NCI-H526 (cell line): ENCODE data around the gene PC.

Experiments
- DNase-seq, 2 experiments: peaks; one replicate each; lab custom pipeline; 2025; lab: John Stamatoyannopoulos, UW

PC gene

DNA sequence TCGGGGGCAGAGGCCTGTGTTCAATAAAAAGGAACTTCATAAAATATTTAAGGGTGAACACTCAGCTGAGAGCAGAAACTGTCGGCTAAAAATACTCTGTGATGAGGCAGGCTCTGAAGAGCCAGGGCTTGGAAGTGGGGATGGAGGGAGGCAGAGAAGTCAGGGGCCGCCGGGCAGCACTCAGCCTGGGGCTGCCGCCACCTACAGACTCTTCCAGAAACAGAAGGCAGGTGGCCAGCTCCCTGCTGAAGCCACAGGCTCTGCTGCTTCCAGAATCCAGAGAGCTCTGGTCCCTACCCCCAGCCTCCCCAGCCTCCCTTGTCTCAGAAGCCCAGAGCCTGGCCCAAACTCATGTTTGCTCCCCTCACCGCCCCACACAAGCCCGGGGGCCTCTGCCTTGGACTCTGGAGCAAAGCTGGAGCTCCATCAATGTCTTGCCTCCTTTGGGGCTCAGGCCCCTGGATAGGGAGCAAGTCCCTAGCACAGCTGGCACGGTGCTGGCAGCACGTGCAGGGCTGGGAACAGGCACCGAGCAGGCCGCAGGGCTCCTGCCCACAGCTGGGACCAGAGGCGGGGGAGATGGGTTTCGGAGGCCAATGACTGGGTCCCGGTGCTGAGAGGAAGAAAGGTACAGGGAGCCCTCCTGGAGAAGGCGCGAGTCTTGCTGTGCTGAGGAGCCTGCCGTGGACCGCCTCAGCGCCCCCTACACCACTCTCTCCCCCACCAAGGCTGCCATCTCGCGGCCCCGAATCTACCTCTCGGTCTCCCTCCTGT lies 93.1 kb downstream of the PC start:
- DNase-seq: peak in 1 of 2 experiments; percentile 56

DNA sequence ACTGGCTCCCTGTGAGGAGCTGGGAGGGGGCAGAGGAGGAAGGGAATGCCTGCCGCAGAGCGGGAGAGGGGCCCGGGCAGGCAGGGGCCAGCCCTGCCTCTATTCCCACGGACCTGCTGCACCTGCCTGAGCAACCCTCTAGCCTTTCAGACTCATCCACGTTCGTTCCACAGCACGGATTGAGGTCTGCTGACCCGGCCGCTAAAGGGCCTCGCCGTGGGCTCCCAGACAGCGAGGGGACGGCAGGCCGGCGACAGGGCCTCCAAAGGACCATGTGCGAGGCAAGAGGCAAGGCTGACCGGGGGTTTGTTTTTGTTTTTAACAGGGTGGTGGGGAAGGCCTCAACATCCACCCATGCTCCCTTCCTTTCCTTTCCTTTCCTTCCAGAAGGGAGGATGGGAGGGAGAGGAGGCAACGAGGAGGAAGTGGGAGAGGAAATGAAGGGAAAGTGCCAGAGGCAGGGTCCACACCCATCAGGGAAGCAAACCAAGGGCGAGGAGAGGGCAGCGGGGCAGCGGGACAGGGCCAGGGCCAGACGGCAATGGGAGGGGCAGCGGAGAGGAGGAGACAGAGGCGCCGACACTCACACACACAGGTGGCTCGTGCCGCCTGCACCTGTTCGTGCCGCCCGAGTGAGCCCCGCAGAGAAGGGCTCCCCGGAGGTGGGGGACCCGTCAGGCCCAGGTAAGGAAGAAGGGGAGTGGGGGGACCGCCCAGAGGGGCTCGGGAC lies 93.8 kb downstream of the PC start:
- peak; percentile 29 to 82 for DNase-seq

DNA sequence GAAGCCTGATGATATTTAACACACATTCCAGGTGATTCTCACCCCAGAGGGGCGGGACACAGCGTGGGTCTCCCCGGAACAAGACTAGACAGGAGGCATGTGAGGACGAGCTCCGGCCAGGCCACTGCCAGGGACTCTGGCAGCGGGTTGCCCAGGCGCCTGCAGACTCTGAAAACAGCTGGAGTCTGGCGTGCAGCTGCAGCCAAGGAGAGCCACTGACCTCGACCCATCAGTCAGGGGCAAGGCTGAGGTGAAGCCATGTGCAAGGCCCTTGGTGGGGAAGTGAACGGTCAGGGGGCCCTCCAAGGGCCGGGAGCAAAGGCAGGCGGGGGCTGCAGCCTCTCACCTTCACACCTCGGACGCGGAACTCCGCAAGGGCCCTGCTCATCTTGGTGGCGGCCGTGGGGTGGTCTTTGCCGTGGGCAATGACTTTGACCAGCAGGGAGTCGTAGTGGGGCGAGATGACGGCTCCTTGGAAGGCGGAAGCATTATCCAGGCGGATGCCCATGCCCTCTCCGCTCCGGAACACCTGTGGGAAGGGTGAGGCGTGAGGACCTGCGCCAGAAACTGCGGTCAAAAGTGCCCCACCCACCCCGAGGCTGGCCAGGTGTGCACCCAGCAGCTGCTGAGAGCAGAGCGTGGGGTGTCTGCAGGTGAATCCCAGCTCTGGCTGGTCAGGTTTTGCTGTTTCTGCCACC lies 94.6 kb downstream of the PC start:
- no peak for DNase-seq

DNA sequence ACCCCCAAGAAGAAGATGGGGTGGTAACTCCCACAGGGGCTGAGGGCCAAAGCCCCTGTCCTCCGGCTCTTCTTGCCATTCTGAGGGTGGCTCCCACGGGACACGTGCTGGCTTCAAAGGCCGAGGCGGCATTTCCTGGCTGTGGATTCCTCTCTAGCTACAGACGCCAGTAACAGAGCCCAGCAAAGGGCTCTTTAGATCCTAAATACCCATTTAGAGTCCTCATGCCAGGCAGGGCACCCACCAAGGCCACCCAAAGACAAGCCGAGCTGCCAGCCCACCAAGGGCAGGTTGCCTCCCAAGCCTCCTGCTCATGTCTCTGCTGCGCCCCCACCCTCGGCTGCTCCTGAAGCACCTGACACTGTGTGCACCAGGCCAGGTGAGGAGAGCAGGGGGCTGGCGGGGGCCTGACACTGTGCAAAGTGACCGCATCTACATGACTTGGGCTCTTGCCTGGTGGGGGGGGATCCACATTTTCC lies 95.6 kb downstream of the PC start:
- no peak for DNase-seq

DNA sequence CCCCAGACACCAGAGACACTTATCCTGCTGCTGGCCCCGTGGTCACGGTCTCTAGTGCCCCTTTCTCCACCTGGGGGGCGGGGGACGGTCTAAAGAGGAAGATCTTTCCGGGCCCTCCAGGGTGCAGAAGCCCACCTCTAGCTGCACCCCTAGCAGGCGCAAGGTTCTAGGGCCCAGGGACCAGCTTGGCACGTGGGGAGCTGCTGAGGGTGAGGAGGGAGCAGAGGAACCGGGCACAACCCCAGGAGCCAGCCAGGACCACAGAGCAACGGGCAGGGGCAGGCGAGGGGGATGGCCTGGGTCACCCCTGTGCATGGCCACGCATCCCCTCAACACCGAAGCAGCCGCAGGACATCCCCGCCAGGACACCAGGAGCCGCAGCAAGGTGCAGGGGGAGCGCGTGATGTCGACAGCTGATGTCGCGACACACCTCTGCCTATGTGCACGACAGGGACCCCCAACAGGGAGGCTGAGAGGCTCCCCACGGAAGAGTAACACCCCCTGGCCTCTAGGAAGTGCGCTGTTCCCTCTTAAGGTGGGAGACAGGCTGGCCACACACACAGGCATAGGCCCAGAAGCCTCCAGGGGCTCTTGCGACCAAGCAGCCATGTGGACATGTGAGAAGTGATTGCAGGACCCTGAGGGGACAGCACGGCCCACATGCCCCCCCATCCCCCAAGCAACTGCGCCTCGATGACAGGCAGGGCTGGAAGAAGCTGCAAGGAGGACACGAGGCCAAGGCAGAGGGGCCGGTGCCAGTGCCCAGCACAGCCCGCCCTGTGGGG lies 96.2 kb downstream of the PC start:
- DNase-seq: no peak

DNA sequence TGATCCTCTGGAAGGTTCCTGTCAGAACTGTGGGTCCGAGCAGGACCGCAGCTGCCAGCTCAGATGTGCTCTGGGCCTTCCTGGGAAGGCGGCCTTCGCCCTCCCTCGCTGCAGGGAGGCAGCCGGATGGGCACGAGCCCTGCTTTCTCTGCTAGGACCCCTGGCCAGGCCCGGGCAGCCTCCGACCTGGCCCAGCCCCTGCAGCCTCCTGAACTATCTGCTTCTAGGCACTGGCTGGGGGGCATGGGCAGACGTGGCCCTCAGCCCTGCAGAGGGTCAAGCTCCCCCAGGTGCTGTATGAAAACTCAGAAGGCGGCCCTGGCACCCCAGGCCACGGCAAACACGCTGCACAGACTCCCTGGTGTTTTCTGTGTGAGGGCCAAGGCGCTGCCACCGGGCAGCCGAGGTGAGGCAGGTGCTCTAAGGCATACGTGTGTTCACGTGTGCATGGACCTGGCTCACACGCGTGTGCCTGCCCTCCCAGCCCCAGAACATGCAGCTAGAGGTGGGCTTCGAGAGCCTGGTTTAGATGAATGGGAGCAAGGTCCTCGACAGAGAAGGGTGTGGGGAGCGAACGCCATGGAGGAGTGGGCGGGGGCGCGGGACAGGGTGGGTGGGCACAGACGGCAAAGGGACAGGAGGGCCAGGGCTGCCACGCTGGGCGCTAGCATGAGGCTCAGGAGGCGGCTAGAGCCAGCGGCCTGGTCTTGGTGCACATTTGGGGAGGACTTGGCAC lies 97.0 kb downstream of the PC start:
- no peak for DNase-seq

DNA sequence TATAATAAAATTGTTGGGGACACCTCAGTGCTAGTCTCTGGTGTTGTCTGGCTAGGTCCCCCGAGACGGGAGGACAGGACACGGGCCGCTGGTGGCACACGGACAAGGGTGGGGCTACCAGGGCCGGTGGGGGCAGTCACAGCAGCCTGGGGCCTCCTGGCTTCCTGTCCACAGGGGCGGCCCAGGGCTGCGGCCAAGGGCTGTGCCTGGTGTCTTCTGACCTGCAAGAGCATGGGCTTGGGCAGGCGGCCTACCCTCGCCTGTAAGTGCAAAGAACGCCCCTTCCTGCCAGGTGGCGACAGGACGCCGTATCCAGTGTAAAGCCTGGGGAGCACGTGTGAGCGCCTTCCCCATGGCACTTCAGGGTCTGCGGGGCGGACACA lies 97.7 kb downstream of the PC start:
- peak in 1 of 2 experiments; percentile 33 for DNase-seq

DNA sequence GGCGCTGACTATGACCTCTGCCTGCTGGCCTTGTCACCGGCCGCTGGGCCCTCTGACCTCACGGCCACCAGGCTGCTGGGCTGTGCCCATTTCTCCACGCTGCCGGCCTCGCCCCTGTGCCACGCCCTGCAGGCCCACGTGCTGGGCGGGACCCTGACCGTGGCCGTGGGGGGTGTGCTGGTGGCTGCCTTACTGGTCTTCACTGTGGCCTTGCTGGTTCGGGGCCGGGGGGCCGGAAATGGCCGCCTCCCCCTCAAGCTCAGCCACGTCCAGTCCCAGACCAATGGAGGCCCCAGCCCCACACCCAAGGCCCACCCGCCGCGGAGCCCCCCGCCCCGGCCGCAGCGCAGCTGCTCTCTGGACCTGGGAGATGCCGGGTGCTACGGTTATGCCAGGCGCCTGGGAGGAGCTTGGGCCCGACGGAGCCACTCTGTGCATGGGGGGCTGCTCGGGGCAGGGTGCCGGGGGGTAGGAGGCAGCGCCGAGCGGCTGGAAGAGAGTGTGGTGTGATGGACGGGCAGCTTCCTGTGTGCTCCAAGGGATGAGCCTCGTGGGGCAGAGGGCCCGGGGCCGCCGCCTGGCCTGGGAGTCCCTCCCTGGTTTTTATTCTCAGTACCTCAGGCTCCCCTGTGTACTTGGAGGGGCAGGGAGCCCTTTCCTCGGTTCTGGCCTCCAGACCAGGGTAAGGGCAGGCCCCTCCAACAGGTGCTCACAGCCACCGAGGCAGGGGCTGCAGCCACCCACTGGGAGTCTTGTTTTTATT lies 98.3 kb downstream of the PC start:
- DNase-seq: peak in 1 of 2 experiments; percentile 57

DNA sequence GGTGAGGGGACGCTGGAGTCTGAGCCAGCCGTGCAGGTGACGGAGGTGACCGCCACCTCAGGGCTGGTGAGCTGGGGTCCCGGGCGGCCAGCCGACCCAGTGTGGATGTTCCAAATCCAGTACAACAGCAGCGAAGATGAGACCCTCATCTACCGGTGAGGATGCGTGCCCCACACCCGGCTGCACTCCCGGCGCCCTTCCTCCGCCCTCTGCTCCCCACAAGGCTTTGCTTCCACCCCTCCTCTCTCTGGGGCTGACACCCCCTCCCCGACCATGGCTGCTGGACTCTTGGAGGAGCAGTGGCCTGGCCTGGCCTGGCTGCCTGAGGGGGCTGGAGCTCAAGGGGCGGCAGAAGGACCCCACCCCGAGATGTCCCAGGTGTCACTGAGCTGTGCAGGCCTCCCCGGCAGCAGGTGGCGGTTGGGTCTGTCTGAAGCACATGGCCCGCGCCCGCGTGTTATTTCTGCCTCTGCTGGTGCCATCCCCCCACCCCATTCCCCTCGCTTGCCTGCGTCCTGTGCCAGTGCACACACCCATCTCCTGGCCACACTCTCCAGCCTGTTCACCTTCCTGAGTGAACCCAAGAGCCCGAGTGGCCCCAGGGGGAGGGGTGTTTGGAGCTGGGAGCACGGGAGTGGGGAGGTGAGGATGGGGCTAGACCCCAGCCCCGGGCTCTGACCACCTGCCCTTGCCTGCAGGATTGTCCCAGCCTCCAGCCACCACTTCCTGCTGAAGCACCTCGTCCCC lies 99.1 kb downstream of the PC start:
- DNase-seq: peak; percentile 62 to 90

DNA sequence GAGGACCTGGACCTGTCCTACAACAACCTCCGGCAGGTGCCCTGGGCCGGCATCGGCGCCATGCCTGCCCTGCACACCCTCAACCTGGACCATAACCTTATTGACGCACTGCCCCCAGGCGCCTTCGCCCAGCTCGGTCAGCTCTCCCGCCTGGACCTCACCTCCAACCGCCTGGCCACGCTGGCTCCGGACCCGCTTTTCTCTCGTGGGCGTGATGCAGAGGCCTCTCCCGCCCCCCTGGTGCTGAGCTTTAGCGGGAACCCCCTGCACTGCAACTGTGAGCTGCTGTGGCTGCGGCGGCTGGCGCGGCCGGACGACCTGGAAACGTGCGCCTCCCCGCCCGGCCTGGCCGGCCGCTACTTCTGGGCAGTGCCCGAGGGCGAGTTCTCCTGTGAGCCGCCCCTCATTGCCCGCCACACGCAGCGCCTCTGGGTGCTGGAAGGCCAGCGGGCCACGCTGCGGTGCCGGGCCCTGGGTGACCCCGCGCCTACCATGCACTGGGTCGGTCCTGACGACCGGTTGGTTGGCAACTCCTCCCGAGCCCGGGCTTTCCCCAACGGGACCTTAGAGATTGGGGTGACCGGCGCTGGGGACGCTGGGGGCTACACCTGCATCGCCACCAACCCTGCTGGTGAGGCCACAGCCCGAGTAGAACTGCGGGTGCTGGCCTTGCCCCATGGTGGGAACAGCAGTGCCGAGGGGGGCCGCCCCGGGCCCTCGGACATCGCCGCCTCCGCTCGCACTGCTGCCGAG lies 99.8 kb downstream of the PC start:
- peak in 1 of 2 experiments; percentile 66 for DNase-seq

DNA sequence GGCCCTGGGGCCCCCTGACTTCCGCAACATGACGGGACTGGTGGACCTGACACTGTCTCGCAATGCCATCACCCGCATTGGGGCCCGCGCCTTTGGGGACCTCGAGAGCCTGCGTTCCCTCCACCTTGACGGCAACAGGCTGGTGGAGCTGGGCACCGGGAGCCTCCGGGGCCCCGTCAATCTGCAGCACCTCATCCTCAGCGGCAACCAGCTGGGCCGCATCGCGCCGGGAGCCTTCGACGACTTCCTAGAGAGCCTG lies 100.3 kb downstream of the PC start:
- peak; percentile 56 to 85 for DNase-seq

DNA sequence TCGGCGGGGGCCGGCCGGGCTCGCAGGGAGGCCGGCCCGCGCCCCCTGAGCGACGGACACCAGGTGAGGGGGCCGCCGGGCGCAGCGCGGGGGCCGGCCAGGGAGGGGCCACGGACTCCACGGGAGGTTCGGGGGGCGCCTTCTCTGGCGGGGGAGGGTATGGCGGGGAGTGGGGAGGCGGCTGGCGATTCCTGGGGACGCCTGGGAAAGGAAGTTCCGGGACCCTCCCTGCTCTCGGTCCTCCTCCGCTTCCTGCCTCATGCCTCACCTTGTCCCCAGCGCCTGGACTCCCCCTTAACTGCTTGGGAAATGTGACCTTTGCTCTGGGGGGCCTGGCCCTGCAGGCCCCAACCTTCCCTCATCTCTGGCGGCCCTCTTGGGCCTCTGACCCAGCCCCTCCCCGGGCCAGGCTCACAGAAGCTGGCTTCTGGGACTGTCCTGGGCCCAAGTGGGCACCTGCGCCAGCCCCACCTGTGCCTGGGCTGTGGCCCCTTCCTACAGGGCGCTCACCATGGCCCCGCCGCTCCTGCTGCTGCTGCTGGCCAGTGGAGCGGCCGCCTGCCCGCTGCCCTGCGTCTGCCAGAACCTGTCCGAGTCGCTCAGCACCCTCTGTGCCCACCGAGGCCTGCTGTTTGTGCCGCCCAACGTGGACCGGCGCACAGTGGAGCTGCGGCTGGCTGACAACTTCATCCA lies 100.8 kb downstream of the PC start:
- peak in 1 of 2 experiments; percentile 78 for DNase-seq

DNA sequence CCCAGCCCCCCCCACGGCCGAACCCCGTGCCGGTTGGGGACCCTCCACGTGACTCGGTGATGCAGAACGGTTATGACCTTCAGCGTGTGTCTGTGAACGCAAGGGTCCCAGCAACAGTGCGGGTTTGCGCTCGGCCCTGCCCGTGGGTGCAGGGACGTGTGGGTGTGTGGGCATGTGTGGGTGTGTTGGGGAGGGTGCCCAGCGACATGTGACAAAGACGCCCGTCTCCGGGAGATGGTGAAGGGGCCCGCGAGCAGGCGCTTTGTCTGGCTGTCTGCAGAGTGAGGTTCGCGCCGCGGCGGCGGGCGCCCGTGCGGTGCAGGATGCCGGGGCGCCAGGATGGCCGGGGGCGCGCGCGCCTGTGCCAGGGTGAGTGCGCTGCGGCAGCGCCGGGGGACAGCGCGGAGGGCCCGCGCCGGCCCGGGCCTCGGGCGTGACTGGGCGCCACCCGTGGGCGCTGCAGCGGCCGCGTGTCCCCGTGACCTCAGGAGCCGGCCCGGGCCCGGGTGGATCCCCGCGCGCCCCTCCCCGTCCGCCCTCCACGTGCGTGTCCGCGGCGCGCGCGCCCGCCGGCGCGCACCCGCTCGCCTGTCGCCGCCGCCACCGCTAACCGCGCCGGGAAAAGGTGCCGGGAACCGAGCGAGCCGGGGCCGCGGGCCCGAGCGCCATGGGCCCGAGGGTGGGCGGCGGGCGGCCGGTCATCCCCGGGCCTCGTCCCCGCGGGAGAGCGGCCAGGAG lies 101.5 kb downstream of the PC start, which contains the start of gene LRFN4:
Gene LRFN4, plus strand, starts transcription at position 569 of the 738 bp plus-strand sequence. CDS start 681 bp downstream, outside the sequence.
- DNase-seq: peak; percentile 83 to 92

DNA sequence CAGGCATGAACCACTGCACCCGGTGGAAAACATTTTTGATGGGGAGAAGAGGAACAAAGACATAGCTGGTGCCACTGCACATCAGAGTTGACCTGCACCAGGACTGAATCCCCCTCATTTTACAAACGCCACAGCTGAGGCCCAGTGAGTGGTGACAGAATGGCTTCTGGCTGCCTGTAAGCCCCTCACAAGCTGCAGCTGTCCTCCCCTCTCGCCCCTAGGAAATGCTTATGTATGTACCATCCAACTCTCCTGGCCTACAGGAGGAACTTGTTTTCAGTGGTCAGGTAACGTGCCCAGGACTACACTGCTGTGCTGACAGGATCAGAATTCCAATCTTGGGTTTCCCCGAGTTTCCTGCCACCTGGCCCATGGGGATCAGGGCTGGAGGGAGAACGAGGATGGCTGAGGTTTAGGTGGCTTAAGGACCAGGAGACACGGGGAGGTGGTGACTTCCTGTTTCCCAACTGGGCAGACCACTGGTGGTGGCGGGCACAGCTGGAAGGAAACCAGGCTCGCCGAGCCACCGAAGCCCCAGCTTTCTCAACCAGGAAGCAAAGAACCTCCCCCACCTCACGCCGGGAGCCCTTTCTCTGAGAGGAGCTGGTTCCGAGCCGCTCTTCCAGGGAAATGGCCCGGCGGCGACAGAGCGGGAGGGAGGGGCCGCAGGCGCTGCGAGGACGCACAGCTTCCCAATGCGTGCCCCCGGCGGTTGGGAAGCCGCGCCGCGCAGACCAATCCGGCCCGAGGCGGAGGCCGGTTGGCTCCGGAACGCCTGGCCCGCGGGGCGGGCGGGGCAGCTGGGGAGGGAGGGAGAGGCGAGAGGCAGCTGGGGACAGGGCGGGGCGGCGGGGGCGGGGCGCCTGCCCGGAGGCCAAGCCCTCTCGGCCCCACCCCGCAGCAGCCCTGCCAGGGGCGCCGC lies 102.3 kb downstream of the PC start:
- DNase-seq: peak; percentile 87 to 99

DNA sequence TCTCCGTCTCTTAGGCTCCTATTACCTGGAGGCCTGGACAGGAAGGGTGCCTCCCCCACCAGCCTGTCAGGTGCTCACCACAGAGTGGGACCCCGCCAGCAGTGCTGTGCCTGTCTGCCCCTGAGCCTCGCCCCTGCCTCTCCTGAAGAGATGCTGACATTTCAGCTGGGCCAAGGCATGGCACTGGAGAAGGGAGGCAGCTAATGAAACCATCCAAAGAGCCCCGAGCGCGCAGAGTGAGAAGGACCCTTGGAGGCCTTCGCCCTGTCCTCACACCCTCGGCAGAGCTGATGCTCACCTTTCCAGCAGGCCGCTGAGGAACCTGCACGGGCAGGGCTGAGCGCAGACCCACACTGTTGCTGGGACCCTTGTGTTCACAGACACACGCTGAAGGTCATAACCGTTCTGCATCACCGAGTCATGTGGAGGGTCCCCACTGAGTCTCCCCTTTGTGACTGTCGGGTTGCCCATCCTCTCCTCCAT lies 103.4 kb downstream of the PC start:
- no peak for DNase-seq

DNA sequence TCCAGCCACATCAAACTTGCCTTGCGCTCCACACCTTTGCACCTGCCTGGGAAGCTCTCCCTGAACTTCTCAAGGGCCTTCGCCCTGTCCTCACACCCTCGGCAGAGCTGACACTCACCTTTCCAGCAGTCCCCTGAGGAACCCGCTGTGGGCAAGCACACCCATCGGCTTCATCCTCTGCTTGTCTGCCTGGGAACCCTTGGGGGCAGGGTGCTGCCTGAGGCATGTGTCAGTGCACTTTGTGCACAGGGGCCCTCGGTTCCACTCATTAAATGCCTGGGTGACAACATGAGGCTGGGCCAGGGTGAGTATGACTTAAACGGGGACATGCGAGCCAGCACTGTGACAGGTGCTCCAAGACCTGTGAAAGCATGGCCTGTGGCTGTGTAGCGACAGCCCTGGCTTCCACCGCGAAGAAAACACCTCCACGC lies 103.9 kb downstream of the PC start:
- DNase-seq: no peak
